ENCODE measurements around the gene SPTB. TPM values are rescaled to one million over a fixed set of nuclear protein-coding genes. Genes with fewer than 3 reads are reported as not detected.

The SPTB gene
- total and polyA plus RNA-seq, 10 of the 15 experiments (the other 5 are each of a cell fraction or from before 2014, with no cell fraction given), result under 0.01 to 0.04 (median 0.02) TPM; not detected in 4

DNA sequence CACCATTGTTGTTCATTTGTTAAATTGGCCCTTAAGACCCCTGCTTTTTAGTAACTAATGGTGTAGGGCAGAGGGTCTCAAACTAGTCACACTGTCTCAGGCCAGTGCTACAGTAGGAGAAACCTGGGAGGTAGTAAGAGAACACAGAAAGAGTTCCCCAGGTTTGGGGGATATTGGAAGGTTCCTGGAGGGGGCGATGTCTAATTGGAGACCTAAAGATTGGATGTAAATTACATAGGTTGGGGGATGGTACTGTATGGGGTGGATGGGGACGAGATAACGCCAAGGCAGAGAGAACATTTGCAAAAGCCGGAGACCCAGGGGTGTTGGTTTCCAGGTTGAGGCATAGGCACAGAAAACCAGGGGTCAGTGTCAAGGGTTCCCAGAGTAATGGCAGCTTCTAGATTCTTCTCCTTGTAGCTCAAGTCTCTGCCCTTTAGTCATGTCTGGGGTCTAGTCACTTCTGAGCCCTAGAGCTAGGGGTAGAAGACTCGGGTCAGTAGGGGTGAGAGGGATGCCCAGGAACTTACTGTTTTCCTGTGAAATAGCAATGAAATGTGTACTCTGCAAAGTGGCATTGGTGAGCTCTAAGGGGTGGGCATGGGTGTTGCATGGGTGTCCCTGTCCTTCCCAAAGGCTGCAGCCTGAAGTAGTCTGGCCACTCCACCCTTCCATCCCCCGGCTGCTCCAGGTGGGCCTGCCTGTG lies 153.7 kb downstream of the SPTB start:
- Histone ChIP-seq H3K4me1 (ENCODE audit: control insufficient read depth, insufficient read depth, low read length) (no peaks in the 10 kb centered on the region), H3K27ac (ENCODE audit: control insufficient read depth, insufficient read depth) (no peak overlapping the region), H3K27me3 (replicated peaks in 1 of 2; ENCODE audit: control insufficient read depth in 2 of 2, insufficient read depth in 2 of 2, low read length in 1 of 2) (no peaks in the 10 kb centered on the region; a peak in 3 of 4 replicates), H3K4me2 (ENCODE audit: control insufficient read depth, insufficient read depth) (no peak overlapping the region), H3K9ac (ENCODE audit: control insufficient read depth, insufficient read depth, low read length) (no peak overlapping the region), H4K20me1 (ENCODE audit: control insufficient read depth, insufficient read depth) (no peaks in the 10 kb centered on the region), H3K79me2 (ENCODE audit: control insufficient read depth, insufficient read depth, low read length) (no peaks in the 10 kb centered on the region), H3K9me3 (replicated peaks; ENCODE audit: control insufficient read depth, insufficient read depth, low read length) (no peaks in the 10 kb centered on the region), H3K4me3 (no peak overlapping the region), H2AFZ (ENCODE audit: control insufficient read depth, low read depth, low read length) (no peak overlapping the region), H3K36me3 (ENCODE audit: control insufficient read depth in 2 of 2, insufficient read depth in 2 of 2, low read length in 1 of 2) (no peaks in the 10 kb centered on the region)
- DNase-seq (ENCODE audit: low read depth, low spot score), result no peak
- BruUV-seq (replicated peaks), result no TSS peak
- intact Hi-C loops (cut with micrococcal nuclease; ENCODE audit: unreplicated experiment) (no loop called here), in situ Hi-C loops (cut with MboI) (no loop called here)
- SMC1A ChIA-PET (ENCODE audit: uncharacterized antibody, unreplicated experiment), result interaction anchor here (0.5 to 1.1 kb wide), 2 partner anchors 17 to 90 kb away, joined by 3 read pairs; no protein-coding TSS in a partner anchor
- peak; percentile 8 for ATAC-seq
- RAD21 ChIA-PET (ENCODE audit: unreplicated experiment), result interaction anchor here (1.0 to 2.1 kb wide), 3 partner anchors 25 to 54 kb away, joined by 3 to 6 read pairs (median 4); no protein-coding TSS in a partner anchor
- 29% methylated on average over 6 of the region's 6 CpGs for WGBS (ENCODE audit: insufficient coverage, insufficient replicate concordance, low lambda C conversion rate, missing lambda C conversion rate)
- CTCF ChIA-PET, result interaction anchor here (0.6 to 1.4 kb wide), 5 partner anchors 10 to 37 kb away, joined by 3 to 6 read pairs (median 3); no protein-coding TSS in a partner anchor
- TF ChIP-seq SP1 (IDR thresholded peaks at IDR 0.05; ENCODE audit: low read depth, low read length), result no peak
- TF ChIP-seq IKZF2 (IDR thresholded peaks at IDR 0.05), result no peak
- no peak for TF ChIP-seq POLR2A (IDR thresholded peaks at IDR 0.05; ENCODE audit: low read depth, low read length)
- TF ChIP-seq CREB1 (IDR thresholded peaks at IDR 0.05; ENCODE audit: low read depth), result no peak
- TF ChIP-seq POLR2AphosphoS5 (IDR thresholded peaks at IDR 0.05; ENCODE audit: low read length), result no peak
- TF ChIP-seq, protein P1, sequence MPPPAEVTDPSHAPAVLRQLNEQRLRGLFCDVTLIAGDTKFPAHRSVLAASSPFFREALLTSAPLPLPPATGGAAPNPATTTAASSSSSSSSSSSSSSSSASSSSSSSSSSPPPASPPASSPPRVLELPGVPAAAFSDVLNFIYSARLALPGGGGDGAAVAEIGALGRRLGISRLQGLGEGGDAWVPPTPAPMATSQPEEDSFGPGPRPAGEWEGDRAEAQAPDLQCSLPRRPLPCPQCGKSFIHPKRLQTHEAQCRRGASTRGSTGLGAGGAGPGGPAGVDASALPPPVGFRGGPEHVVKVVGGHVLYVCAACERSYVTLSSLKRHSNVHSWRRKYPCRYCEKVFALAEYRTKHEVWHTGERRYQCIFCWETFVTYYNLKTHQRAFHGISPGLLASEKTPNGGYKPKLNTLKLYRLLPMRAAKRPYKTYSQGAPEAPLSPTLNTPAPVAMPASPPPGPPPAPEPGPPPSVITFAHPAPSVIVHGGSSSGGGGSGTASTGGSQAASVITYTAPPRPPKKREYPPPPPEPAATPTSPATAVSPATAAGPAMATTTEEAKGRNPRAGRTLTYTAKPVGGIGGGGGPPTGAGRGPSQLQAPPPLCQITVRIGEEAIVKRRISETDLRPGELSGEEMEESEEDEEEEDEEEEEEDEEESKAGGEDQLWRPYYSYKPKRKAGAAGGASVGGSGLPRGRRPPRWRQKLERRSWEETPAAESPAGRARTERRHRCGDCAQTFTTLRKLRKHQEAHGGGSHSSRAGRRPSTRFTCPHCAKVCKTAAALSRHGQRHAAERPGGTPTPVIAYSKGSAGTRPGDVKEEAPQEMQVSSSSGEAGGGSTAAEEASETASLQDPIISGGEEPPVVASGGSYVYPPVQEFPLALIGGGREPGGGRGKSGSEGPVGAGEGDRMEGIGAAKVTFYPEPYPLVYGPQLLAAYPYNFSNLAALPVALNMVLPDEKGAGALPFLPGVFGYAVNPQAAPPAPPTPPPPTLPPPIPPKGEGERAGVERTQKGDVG (CRISPR knock-in tag; IDR thresholded peaks at IDR 0.05), result no peak
- TF ChIP-seq NFXL1 (IDR thresholded peaks at IDR 0.05; ENCODE audit: borderline replicate concordance), result no peak
- TF ChIP-seq ZBED1 (IDR thresholded peaks at IDR 0.05; ENCODE audit: borderline replicate concordance), result no peak
- no peak for TF ChIP-seq FOXM1 (IDR thresholded peaks at IDR 0.05; ENCODE audit: low read depth, low read length)
- TF ChIP-seq, protein P2, sequence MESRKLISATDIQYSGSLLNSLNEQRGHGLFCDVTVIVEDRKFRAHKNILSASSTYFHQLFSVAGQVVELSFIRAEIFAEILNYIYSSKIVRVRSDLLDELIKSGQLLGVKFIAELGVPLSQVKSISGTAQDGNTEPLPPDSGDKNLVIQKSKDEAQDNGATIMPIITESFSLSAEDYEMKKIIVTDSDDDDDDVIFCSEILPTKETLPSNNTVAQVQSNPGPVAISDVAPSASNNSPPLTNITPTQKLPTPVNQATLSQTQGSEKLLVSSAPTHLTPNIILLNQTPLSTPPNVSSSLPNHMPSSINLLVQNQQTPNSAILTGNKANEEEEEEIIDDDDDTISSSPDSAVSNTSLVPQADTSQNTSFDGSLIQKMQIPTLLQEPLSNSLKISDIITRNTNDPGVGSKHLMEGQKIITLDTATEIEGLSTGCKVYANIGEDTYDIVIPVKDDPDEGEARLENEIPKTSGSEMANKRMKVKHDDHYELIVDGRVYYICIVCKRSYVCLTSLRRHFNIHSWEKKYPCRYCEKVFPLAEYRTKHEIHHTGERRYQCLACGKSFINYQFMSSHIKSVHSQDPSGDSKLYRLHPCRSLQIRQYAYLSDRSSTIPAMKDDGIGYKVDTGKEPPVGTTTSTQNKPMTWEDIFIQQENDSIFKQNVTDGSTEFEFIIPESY (IDR thresholded peaks at IDR 0.05), result no peak
- no peak for TF ChIP-seq PAX5 (IDR thresholded peaks at IDR 0.05; ENCODE audit: borderline replicate concordance, low read depth, low read length)
- TF ChIP-seq NR2C1 (IDR thresholded peaks at IDR 0.05), result no peak
- no peak for TF ChIP-seq BCL11A (IDR thresholded peaks at IDR 0.05; ENCODE audit: low read depth, low read length)
- no peak for TF ChIP-seq TCF3 (IDR thresholded peaks at IDR 0.05; ENCODE audit: borderline replicate concordance, insufficient read depth, low read depth, low read length)
- TF ChIP-seq CBFB (IDR thresholded peaks at IDR 0.05; ENCODE audit: low read depth), result no peak
- TF ChIP-seq IRF4 (IDR thresholded peaks at IDR 0.05; ENCODE audit: low read depth, low read length), result no peak
- TF ChIP-seq ZNF274 (IDR thresholded peaks at IDR 0.05; ENCODE audit: insufficient read depth, insufficient read length), result no peak
- TF ChIP-seq RAD51 (IDR thresholded peaks at IDR 0.05), result no peak
- no peak for TF ChIP-seq BRCA1 (IDR thresholded peaks at IDR 0.05; ENCODE audit: low read depth, low read length)
- POLR2A ChIA-PET, result interaction anchor here (0.6 to 1.5 kb wide), 4 partner anchors 9 to 47 kb away, joined by 3 to 5 read pairs (median 4); no protein-coding TSS in a partner anchor
- FAIRE-seq, result no peak
